A673 (cell line): Measurements from ENCODE around the gene LRRC66.

Source experiments
- EZH2 ChIP-seq: fragments of 200-600 bp; sonication (generic); IDR thresholded peaks from 2 replicates; pipeline ENCODE4 v1.6.1; 2017; ENCODE audit warnings: borderline replicate concordance, low read depth, mild to moderate bottlenecking, mixed read lengths, antibody characterized with exemption, low read length; ENCODE audit not compliant: poor library complexity, severe bottlenecking
- TF ChIP-seq, protein P1 (sequence below): fragments of 300-800, 200-600 bp; sonication (generic); conservative IDR thresholded peaks from 2 replicates; pipeline ENCODE4 v1.5.1; 2017; ENCODE audit warnings: low read depth, mild to moderate bottlenecking, antibody characterized with exemption, low read length, moderate library complexity, mixed read lengths

DNA sequence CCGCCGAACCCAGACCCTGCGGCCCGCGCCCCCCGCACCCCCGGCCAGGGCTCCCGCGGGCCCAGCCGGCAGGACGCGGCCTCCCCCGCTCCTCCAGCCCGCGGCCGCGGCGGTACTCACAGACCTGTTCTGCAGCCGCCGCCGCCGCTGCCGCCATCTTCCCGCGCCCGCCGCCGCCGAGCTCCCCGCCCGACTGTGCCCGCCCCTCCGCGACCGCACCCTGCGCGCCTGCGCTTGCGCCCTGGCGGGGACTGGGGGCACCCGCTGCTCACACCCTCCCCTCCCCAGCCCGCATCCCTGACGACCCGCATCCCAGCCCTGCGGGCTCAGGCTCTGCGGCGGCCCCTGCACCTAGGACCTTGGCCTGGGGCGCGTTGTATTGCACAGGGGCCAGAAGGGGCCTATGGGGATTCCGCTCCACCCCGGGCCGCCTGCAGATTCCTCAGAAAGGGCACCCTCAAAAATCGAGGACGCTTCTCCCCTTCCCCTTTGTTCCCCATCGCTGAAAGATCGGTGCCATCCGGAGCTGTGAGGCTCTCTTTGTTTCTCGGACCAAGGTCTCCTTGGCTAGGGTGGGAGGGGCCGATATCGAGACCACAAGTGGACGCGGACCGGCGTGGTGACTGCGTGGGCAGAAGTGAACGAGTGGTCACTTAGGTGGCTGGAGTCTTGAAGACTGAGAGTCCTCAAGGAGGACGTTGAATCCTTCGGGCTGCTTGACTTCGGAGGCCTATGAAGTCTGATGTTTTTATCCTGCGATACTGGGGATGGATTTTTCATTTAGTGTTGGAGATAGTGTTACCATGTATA lies 18.1 kb upstream of the LRRC66 start, which contains the start of gene SGCB:
- TF ChIP-seq, protein P1, sequence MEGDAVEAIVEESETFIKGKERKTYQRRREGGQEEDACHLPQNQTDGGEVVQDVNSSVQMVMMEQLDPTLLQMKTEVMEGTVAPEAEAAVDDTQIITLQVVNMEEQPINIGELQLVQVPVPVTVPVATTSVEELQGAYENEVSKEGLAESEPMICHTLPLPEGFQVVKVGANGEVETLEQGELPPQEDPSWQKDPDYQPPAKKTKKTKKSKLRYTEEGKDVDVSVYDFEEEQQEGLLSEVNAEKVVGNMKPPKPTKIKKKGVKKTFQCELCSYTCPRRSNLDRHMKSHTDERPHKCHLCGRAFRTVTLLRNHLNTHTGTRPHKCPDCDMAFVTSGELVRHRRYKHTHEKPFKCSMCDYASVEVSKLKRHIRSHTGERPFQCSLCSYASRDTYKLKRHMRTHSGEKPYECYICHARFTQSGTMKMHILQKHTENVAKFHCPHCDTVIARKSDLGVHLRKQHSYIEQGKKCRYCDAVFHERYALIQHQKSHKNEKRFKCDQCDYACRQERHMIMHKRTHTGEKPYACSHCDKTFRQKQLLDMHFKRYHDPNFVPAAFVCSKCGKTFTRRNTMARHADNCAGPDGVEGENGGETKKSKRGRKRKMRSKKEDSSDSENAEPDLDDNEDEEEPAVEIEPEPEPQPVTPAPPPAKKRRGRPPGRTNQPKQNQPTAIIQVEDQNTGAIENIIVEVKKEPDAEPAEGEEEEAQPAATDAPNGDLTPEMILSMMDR = no peak
- TF ChIP-seq EZH2 = no peak
